KMS-11 (cell line): ENCODE measurements around the gene CCL7.

Experiments
- H2AFZ ChIP-seq: fragments of 200-600 bp; sonication (generic); 2 replicates; pipeline ENCODE4 v1.6.1; 2016; ENCODE audit warnings: antibody characterized with exemption, mixed run types, low read depth
- H3K27ac ChIP-seq: fragments of 200-600 bp; sonication (generic); 2 replicates; pipeline ENCODE4 v1.6.1; 2016; ENCODE audit warnings: mild to moderate bottlenecking, mixed run types
- H3K27me3 ChIP-seq: fragments of 200-600 bp; sonication (generic); 2 replicates; pipeline ENCODE4 v1.6.1; 2017; ENCODE audit warnings: mild to moderate bottlenecking, low read depth, mixed run types, moderate library complexity; ENCODE audit not compliant: insufficient read depth
- H3K36me3 ChIP-seq: fragments of 200-600 bp; sonication (generic); 2 replicates; pipeline ENCODE4 v1.6.1; 2017; ENCODE audit warnings: mild to moderate bottlenecking, mixed run types; ENCODE audit not compliant: insufficient read depth
- H3K4me1 ChIP-seq: fragments of 200-600 bp; sonication (generic); 2 replicates; pipeline ENCODE4 v1.6.1; 2016; ENCODE audit warnings: mild to moderate bottlenecking, low read depth, mixed run types; ENCODE audit not compliant: poor library complexity, severe bottlenecking
- H3K4me2 ChIP-seq: fragments of 200-600 bp; sonication (generic); 2 replicates; pipeline ENCODE4 v1.7.0; 2016; ENCODE audit warnings: mild to moderate bottlenecking, mixed run types
- H3K4me3 ChIP-seq: fragments of 200-600 bp; sonication (generic); IDR thresholded peaks from 2 replicates; pipeline ENCODE4 v1.6.1; 2017; ENCODE audit warnings: low read depth, low read length, mixed read lengths; ENCODE audit not compliant: insufficient read depth
- H3K79me2 ChIP-seq: fragments of 200-600 bp; sonication (generic); 2 replicates; pipeline ENCODE4 v1.6.1; 2016; ENCODE audit warnings: low read depth, mixed run types; ENCODE audit not compliant: insufficient read depth
- H3K9ac ChIP-seq: fragments of 200-600 bp; sonication (generic); 2 replicates; pipeline ENCODE4 v1.6.1; 2016; ENCODE audit warnings: mild to moderate bottlenecking, mixed run types
- H4K20me1 ChIP-seq: fragments of 200-600 bp; sonication (generic); 2 replicates; pipeline ENCODE4 v1.6.1; 2016; ENCODE audit warnings: mild to moderate bottlenecking, mixed run types; ENCODE audit not compliant: insufficient read depth
- CTCF ChIP-seq: fragments of 200-600 bp; sonication (generic); conservative IDR thresholded peaks from 2 replicates; pipeline ENCODE4 v1.6.1; 2017; ENCODE audit warnings: low read depth, mild to moderate bottlenecking, antibody characterized with exemption, low read length, moderate library complexity, mixed read lengths

CCL7 gene

GRCh38 chr17:34299956-34300577 is 30.0 kb downstream of the CCL7 start:
- H3K36me3 ChIP-seq = no peaks in the 10 kb centered on the region
- peak overlapping the region; percentile 50; the same call in 1 of the 2 replicates for H3K4me2 ChIP-seq
- no peaks in the 10 kb centered on the region for H3K27me3 ChIP-seq
- no peak overlapping the region for H3K9ac ChIP-seq
- H3K79me2 ChIP-seq = no peaks in the 10 kb centered on the region
- H3K4me1 ChIP-seq = peaks cover 40% of the 10 kb centered on the region
- H3K27ac ChIP-seq = peak overlapping the region; percentile 44; the same call in 1 of the 2 replicates
- no peak for TF ChIP-seq CTCF
- H2AFZ ChIP-seq = no peak overlapping the region
- no peak overlapping the region for H3K4me3 ChIP-seq
- H4K20me1 ChIP-seq = no peaks in the 10 kb centered on the region

- no peak for TF ChIP-seq CTCF
- Histone ChIP-seq H3K4me2 (peak overlapping the region; percentile 50), H4K20me1 (no peaks in the 10 kb centered on the region), H2AFZ (no peak overlapping the region), H3K27me3 (no peaks in the 10 kb centered on the region), H3K27ac (peak overlapping the region; percentile 44; the same call in 1 of the 2 replicates), H3K4me3 (no peak overlapping the region), H3K4me1 (peaks cover 40% of the 10 kb centered on the region), H3K36me3 (no peaks in the 10 kb centered on the region), H3K79me2 (no peaks in the 10 kb centered on the region), H3K9ac (no peak overlapping the region; the same call in 1 of the 2 replicates)
Measured at GRCh38 chr17:34300652-34301370, 30.8 kb downstream of the CCL7 start.

- no peak for TF ChIP-seq CTCF
- Histone ChIP-seq H3K4me2 (peak overlapping the region; percentile 50; the same call in 1 of the 2 replicates), H3K4me1 (peaks cover 49% of the 10 kb centered on the region), H4K20me1 (no peaks in the 10 kb centered on the region), H3K9ac (no peak overlapping the region), H3K36me3 (no peaks in the 10 kb centered on the region), H2AFZ (no peak overlapping the region), H3K79me2 (no peaks in the 10 kb centered on the region), H3K4me3 (no peak overlapping the region), H3K27me3 (no peaks in the 10 kb centered on the region), H3K27ac (peak overlapping the region; percentile 44; the same call in 1 of the 2 replicates)
Measured at GRCh38 chr17:34301986-34302385, 32.0 kb downstream of the CCL7 start.

- TF ChIP-seq CTCF = no peak
- no peak overlapping the region for H3K4me3 ChIP-seq
- H3K36me3 ChIP-seq = no peaks in the 10 kb centered on the region
- no peak overlapping the region for H3K9ac ChIP-seq
- H3K79me2 ChIP-seq = no peaks in the 10 kb centered on the region
- H3K27ac ChIP-seq = no peak overlapping the region; the same call in 1 of the 2 replicates
- no peaks in the 10 kb centered on the region for H3K27me3 ChIP-seq
- H4K20me1 ChIP-seq = no peaks in the 10 kb centered on the region
- peak overlapping the region; percentile 50; the same call in 1 of the 2 replicates for H3K4me2 ChIP-seq
- H3K4me1 ChIP-seq = peaks cover 56% of the 10 kb centered on the region
- H2AFZ ChIP-seq = no peak overlapping the region
Measured at GRCh38 chr17:34302636-34303035, 32.6 kb downstream of the CCL7 start.
